GM19468 (cell line): Measurements from ENCODE around the gene DNTTIP2.
"Not testable (repeated sequence)": the region's sequence is repeated elsewhere in the genome, so short reads cannot be mapped to it uniquely, and the experiment has no call there.

Source experiments
- ATAC-seq: cut with Tn5 transposase; IDR thresholded peaks from one replicate; pipeline ENCODE4 v1.9.1; 2021; ENCODE audit warnings: mild to moderate bottlenecking, moderate library complexity, moderate number of reproducible peaks; ENCODE audit not compliant: unreplicated experiment; ENCODE audit errors: extremely low read depth

DNTTIP2 gene

GRCh38 chr1:93844262-93845045, 34.6 kb downstream of the DNTTIP2 start:
- no peak for ATAC-seq

- no peak for ATAC-seq
Measured at GRCh38 chr1:93842750-93843500, 36.1 kb downstream of the DNTTIP2 start.

GRCh38 chr1:93841771-93842170, 37.2 kb downstream of the DNTTIP2 start:
- no peak for ATAC-seq

GRCh38 chr1:93840956-93841482, 38.0 kb downstream of the DNTTIP2 start:
- no peak for ATAC-seq

GRCh38 chr1:93839753-93840152, 39.3 kb downstream of the DNTTIP2 start:
- no peak for ATAC-seq

GRCh38 chr1:93839307-93839706, 39.7 kb downstream of the DNTTIP2 start:
- no peak for ATAC-seq

GRCh38 chr1:93837961-93838360, 41.0 kb downstream of the DNTTIP2 start:
- ATAC-seq, result no peak

- not testable (repeated sequence) for ATAC-seq
Measured at GRCh38 chr1:93833293-93833692, 45.7 kb downstream of the DNTTIP2 start.

- no peak for ATAC-seq
Measured at GRCh38 chr1:93829061-93829460, 49.9 kb downstream of the DNTTIP2 start.

- ATAC-seq, result no peak
Measured at GRCh38 chr1:93828367-93828755, 50.6 kb downstream of the DNTTIP2 start.

GRCh38 chr1:93827633-93828366, 51.2 kb downstream of the DNTTIP2 start:
- ATAC-seq, result no peak

- ATAC-seq, result no peak
Measured at GRCh38 chr1:93827128-93827527, 51.9 kb downstream of the DNTTIP2 start.

- ATAC-seq, result no peak
Measured at GRCh38 chr1:93824834-93825233, 54.2 kb downstream of the DNTTIP2 start.

GRCh38 chr1:93822730-93823425, 56.1 kb downstream of the DNTTIP2 start:
- ATAC-seq, result no peak

- no peak for ATAC-seq
Measured at GRCh38 chr1:93821423-93822144, 57.4 kb downstream of the DNTTIP2 start.

- ATAC-seq, result no peak
Measured at GRCh38 chr1:93820554-93821422, 58.2 kb downstream of the DNTTIP2 start.

GRCh38 chr1:93818570-93818959, 60.4 kb downstream of the DNTTIP2 start:
- no peak for ATAC-seq

GRCh38 chr1:93817819-93818569, 61.0 kb downstream of the DNTTIP2 start:
- no peak for ATAC-seq
